Mesenteric fat pad (tissue), 1 donor: ENCODE results near the gene ZWILCH. TPM values are rescaled to one million over a fixed set of nuclear protein-coding genes. Genes with fewer than 3 reads are reported as not detected.
A peak's percentile ranks its signal among the peaks of the same experiment; 100 is the strongest.
"Not testable (repeated sequence)": the region's sequence is repeated elsewhere in the genome, so short reads cannot be mapped to it uniquely, and the experiment has no call there.

ENCODE experiments used
- DNase-seq: peaks from one replicate; pipeline ENCODE4 v3.0.0-alpha.2; 2020; ENCODE audit warnings: low spot score
- total RNA-seq: library from RNA; stranded (reverse); fragmentation: NEBNext Ultra II Directional; extraction: Animal tissue kit (Norgen Biotek cat#: 25700); gene quantifications from one replicate; pipeline ENCODE4 v1.2.1, GENCODE V29; 2021
- donor health status: DM: yes; HTN: yes; CAD: no.

ZWILCH gene
- total RNA-seq, 1 donor from 2014 or later, result 4.4 TPM

- no peak for DNase-seq
These were observed 18.2 kb upstream of the ZWILCH start for GRCh38 chr15:66486887-66487286.

GRCh38 chr15:66488525-66488924 lies 16.6 kb upstream of the ZWILCH start:
- no peak for DNase-seq

GRCh38 chr15:66489179-66489791 lies 15.8 kb upstream of the ZWILCH start:
- no peak for DNase-seq

GRCh38 chr15:66491846-66492245 lies 13.3 kb upstream of the ZWILCH start:
- DNase-seq, result no peak

- DNase-seq, result no peak
These were observed 10.9 kb upstream of the ZWILCH start for GRCh38 chr15:66494262-66494661.

- no peak for DNase-seq
These were observed 8.1 kb upstream of the ZWILCH start for GRCh38 chr15:66496951-66497501.

GRCh38 chr15:66497502-66498455 lies 7.3 kb upstream of the ZWILCH start, which contains the start of gene SNAPC5:
Gene SNAPC5 (minus strand): TSS chr15:66497762. CDS start chr15:66497731, 31 bp downstream.
- DNase-seq, result peak; percentile 99

GRCh38 chr15:66498501-66499386 lies 6.4 kb upstream of the ZWILCH start:
- DNase-seq, result no peak

GRCh38 chr15:66500346-66500745 lies 4.8 kb upstream of the ZWILCH start:
- not testable (repeated sequence) for DNase-seq

- DNase-seq, result no peak
These were observed 2.6 kb upstream of the ZWILCH start for GRCh38 chr15:66502491-66502890.

- not testable (repeated sequence) for DNase-seq
These were observed 2.0 kb upstream of the ZWILCH start for GRCh38 chr15:66503041-66503648.

- no peak for DNase-seq
These were observed 1.2 kb upstream of the ZWILCH start for GRCh38 chr15:66503780-66504562.

- DNase-seq, result no peak
These were observed 295 bp downstream of the ZWILCH start for GRCh38 chr15:66505430-66505811.

GRCh38 chr15:66505818-66506217 lies 692 bp downstream of the ZWILCH start:
- no peak for DNase-seq

- no peak for DNase-seq
These were observed 3.3 kb downstream of the ZWILCH start for GRCh38 chr15:66508293-66508883.

- no peak for DNase-seq
These were observed 9.5 kb downstream of the ZWILCH start for GRCh38 chr15:66514586-66514985.

GRCh38 chr15:66515901-66516322 lies 10.8 kb downstream of the ZWILCH start:
- DNase-seq, result no peak

GRCh38 chr15:66523926-66524325 lies 18.8 kb downstream of the ZWILCH start:
- DNase-seq, result no peak

- DNase-seq, result no peak
These were observed 19.7 kb downstream of the ZWILCH start for GRCh38 chr15:66524838-66525237.
